ENCODE data around the gene NBPF20.
"Not testable (repeated sequence)": the region's sequence is repeated elsewhere in the genome, so short reads cannot be mapped to it uniquely, and the experiment has no call there.

The NBPF20 gene

DNA sequence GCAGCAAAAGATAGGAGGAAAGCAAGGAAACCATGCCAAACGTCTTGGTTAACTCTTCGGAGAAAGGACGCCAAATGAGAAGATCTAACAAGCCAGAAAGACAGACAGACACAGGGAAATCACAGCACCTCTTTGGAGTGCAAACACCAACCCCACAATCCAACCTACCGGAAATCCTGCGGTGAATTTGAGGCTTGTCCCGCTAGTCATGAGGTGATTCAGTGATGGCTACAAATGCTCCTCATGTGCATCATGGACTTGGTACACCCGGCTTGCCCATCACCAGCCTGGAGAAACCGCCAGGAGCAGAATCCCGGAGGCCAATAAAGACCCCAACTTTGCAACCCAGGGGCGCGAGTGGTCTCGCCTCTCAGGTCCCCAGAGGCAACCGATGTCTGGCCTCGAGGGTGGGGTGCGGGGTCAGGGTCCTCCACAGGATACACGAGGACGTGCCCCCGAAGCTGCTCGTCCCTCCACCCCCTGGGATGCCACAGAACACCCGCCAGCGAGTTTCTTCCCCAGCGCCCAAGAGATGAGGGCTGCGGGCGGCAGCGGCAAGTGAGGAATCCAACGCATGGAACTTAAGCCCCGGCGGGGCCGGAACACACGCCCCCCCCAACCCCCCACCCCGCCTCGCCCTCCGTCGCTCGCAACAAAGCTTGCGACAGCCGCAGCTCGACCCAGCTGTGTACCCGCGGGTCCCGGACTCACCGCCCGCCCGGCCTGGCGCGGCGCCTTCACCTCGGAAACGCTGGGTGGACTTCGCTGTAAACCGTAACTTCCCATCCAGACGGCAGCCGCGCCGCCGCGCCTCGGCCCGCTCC is 579 bp downstream of the NBPF20 start:
- peak; percentile 66 for DNase-seq

DNA sequence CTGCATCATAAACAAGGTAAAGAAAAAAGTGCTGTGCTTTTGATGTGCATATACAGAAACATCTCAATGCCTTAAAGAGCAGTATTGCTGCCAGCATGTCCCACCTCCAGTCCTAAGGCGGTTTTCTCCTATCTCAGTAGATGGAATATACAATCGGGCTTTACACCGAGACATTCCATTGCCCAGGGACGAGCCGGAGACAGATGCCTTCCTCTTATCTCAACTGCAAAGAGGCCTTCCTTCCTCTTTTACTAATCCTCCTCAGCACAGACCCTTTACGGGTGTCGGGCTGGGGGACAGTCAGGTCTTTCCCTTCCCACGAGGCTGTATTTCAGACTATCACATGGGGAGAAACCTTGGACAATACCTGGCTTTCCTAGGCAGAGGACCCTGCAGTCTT is 10.3 kb downstream of the NBPF20 start:
- DNase-seq, result not testable (repeated sequence)

DNA sequence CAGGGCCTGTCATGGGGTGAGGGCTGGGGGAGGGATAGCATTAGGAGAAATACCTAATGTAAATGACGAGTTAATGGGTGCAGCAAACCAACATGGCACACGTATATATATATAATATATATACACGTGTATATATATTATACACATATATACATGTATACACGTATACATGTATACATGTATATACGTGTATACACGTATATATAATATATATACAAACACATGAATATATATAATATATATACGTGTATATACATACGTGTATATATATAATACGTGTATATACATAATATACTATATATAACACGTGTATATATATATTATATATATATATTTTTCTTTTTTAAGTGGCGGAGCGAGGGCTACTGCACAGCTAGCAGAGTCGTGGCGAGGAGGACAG is 18.1 kb downstream of the NBPF20 start:
- DNase-seq, result not testable (repeated sequence)

DNA sequence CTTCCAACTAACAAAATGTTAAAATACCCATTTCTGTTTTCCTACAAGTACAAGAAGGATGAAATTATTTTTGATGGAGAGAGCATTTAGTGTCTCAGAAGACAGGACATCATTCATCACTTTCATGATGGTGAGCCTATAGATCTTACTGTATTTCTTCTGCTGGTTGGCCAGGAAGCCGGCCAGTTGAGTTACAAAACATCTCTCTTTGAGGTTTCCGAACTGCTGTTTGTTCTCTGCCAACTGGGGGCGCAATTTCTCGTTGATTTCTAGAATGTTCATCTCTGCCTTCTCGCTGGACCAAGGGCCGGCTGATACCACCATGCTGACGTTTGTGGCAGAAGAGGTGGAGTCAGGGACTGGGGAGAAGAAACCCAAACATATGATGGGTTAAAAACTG is 20.5 kb downstream of the NBPF20 start:
- not testable (repeated sequence) for DNase-seq

DNA sequence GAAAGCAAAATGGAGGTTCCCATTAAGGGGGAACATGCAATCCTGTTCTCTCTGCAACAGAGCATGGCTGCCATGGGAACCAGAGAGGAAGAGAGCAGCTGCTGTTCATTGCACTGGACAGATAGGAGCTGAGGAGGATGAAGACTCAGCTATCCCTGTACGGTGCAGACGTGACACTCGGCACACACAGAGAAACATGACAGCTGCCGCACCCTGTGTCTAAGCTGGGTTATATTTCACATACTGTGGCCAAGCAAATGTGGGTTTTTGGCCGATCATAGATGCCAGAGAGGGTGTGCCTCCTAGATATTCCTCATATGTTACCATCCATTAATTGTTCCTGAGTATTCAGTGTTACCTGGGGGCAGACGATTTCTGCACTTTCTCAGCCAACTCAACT is 24.7 kb downstream of the NBPF20 start:
- not testable (repeated sequence) for DNase-seq

Measured in fibroblast of skin of right biceps (primary cell).